B cell (primary cell): ENCODE measurements around the gene HIBADH. TPM values are rescaled to one million over a fixed set of nuclear protein-coding genes. Genes with fewer than 3 reads are reported as not detected.

Experiments
- ATAC-seq: fragments of 200-7000 bp; cut with Tn5 transposase; one replicate; pipeline ENCODE4 v1.10.0; 2021; ENCODE audit warnings: low read depth, mild to moderate bottlenecking, moderate number of reproducible peaks, moderate library complexity
- CTCF ChIA-PET: fragments of 350-600 bp; sonication (Branson Sonifier 250); formaldehyde crosslinking; loops from one replicate; lab custom pipeline; 2021; ENCODE audit warnings: antibody characterized with exemption, inconsistent platforms; lab: Charles Lee
- POLR2A ChIA-PET: fragments of 350-600 bp; sonication (Branson Sonifier 250); formaldehyde crosslinking; loops from one replicate; lab custom pipeline; 2021; ENCODE audit warnings: antibody characterized with exemption; lab: Charles Lee
- DNase-seq: peaks from one replicate; pipeline ENCODE4 v3.0.0; 2013
- H2AFZ ChIP-seq: 2 replicates; pipeline ENCODE4 v1.6.1; 2012; ENCODE audit warnings: mild to moderate bottlenecking, low read depth, low read length; ENCODE audit not compliant: insufficient read depth, poor library complexity, severe bottlenecking
- H3K27ac ChIP-seq, 2 donors: 1 replicate in 1 of 2; 2 replicates in 1 of 2; pipeline ENCODE4 v1.5.1; 2012 to 2013; ENCODE audit warnings: low read length in 2 of 2, mild to moderate bottlenecking in 2 of 2, moderate library complexity in 1 of 2
- H3K27me3 ChIP-seq, 4 experiments: fragments of 200-600 bp in 1 of 4; sonication (generic) in 1 of 4; replicated peaks in 1 of 4; 1 replicate in 2 of 4; 2 replicates in 2 of 4; pipeline versions ENCODE4 v1.6.1 to v1.7.0; 2013 to 2016; ENCODE audit warnings: low read length in 3 of 4, mild to moderate bottlenecking in 2 of 4, mixed read lengths in 1 of 4, moderate library complexity in 1 of 4; ENCODE audit not compliant: insufficient read depth in 4 of 4, control insufficient read depth in 3 of 4; ENCODE audit errors: control extremely low read depth in 1 of 4
- H3K36me3 ChIP-seq, 2 experiments: replicated peaks in 1 of 2; 1 replicate in 1 of 2; 2 replicates in 1 of 2; pipeline versions ENCODE4 v1.6.1 to v1.7.1; 2013; ENCODE audit warnings: low read length in 1 of 2; ENCODE audit not compliant: insufficient read depth in 2 of 2, control insufficient read depth in 1 of 2; ENCODE audit errors: control extremely low read depth in 1 of 2, extremely low read depth in 1 of 2
- H3K4me1 ChIP-seq, 2 donors: fragments of 200-600 bp in 1 of 2; sonication (generic) in 1 of 2; 1 replicate in 1 of 2; 2 replicates in 1 of 2; pipeline versions ENCODE4 v1.5.1 to v1.6.1; 2013 to 2017; ENCODE audit warnings: low read length in 2 of 2; ENCODE audit not compliant: control insufficient read depth in 2 of 2, insufficient read depth in 2 of 2
- H3K4me2 ChIP-seq: replicated peaks from 2 replicates; pipeline ENCODE3; 2012; ENCODE audit warnings: mild to moderate bottlenecking, low read depth, low read length; ENCODE audit not compliant: poor library complexity, severe bottlenecking
- H3K4me3 ChIP-seq, 5 experiments: fragments of 200-600 bp in 1 of 5; sonication (generic) in 1 of 5; 1 replicate in 3 of 5; 2 replicates in 2 of 5; pipeline versions ENCODE4 v1.5.1 to v1.7.0; 2011 to 2016; ENCODE audit warnings: low read length in 4 of 5, mild to moderate bottlenecking in 4 of 5, low read depth in 2 of 5, control low read depth in 1 of 5, moderate library complexity in 1 of 5; ENCODE audit not compliant: insufficient read depth in 1 of 5; ENCODE audit errors: control extremely low read depth in 1 of 5, extremely low read depth in 1 of 5
- H3K79me2 ChIP-seq: fragments of 200-600 bp; sonication (generic); one replicate; pipeline ENCODE4 v1.6.0; 2016; ENCODE audit warnings: low read length; ENCODE audit not compliant: control insufficient read depth, insufficient read depth
- H3K9ac ChIP-seq: fragments of 200-600 bp; sonication (generic); 2 replicates; pipeline ENCODE4 v1.6.1; 2017; ENCODE audit warnings: mild to moderate bottlenecking, low read length, moderate library complexity
- H3K9me3 ChIP-seq, 3 donors: one replicate each; pipeline versions ENCODE4 v1.6.1 to v1.7.1; 2013; ENCODE audit warnings: low read length in 2 of 3; ENCODE audit not compliant: control insufficient read depth in 2 of 3, insufficient read depth in 1 of 3; ENCODE audit errors: control extremely low read depth in 1 of 3
- H4K20me1 ChIP-seq: 2 replicates; pipeline ENCODE4 v1.6.0; 2012; ENCODE audit warnings: mild to moderate bottlenecking, low read length; ENCODE audit not compliant: insufficient read depth, control insufficient read depth, poor library complexity, severe bottlenecking
- H3K27ac Mint-ChIP-seq: one replicate; pipeline ENCODE4 v1.8.0; 2021; ENCODE audit warnings: mixed read lengths
- H3K27me3 Mint-ChIP-seq: one replicate; pipeline ENCODE4 v1.8.0; 2021; ENCODE audit warnings: mixed read lengths
- H3K4me1 Mint-ChIP-seq: one replicate; pipeline ENCODE4 v1.8.0; 2021; ENCODE audit warnings: mixed read lengths
- H3K4me3 Mint-ChIP-seq: one replicate; pipeline ENCODE4 v1.8.0; 2021; ENCODE audit warnings: mixed read lengths
- H3K9me3 Mint-ChIP-seq: one replicate; pipeline ENCODE4 v1.8.0; 2022; ENCODE audit warnings: mixed read lengths; ENCODE audit not compliant: insufficient read depth
- EZH2 ChIP-seq: IDR thresholded peaks from 2 replicates; pipeline ENCODE4 v1.6.1; 2012; ENCODE audit warnings: borderline replicate concordance, low read depth, mild to moderate bottlenecking, moderate library complexity, low read length; ENCODE audit not compliant: insufficient read depth, poor library complexity, severe bottlenecking
- WGBS: methylation state at CpG from one replicate; pipeline ENCODE4 v1.1.5; 2013; ENCODE audit warnings: missing lambda C conversion rate; ENCODE audit not compliant: insufficient coverage; 5-methylcytosine and 5-hydroxymethylcytosine counted together
- intact Hi-C: fragments of 100-400 bp; cut with micrococcal nuclease; formaldehyde crosslinking; loops from one replicate; pipeline ENCODE4 v1.10.0; 2022
- polyA plus RNA-seq: library from polyadenylated mRNA; depleted of rRNA; stranded (reverse); fragments of >200 nt; gene quantifications from 2 replicates; pipeline ENCODE4 v1.2.3, GENCODE V29; 2012
- total RNA-seq, 2 donors: library from RNA; stranded (reverse); fragments of 120-200 nt in 1 of 2; gene quantifications; 1 replicate in 1 of 2; 2 replicates in 1 of 2; pipeline versions ENCODE4 v1.2.3 to v1.2.4, GENCODE V29; 2013 to 2022
- TF ChIP-seq, protein P1 (sequence below): fragments of 200-600 bp; IDR thresholded peaks from one replicate; pipeline ENCODE4 v1.8.0; 2022; ENCODE audit warnings: antibody characterized with exemption, mild to moderate bottlenecking

Gene HIBADH
- total and polyA plus RNA-seq, 2 donors (not counting 1 experiment from before 2014, with no cell fraction given): 6.9 to 14.1 TPM

DNA sequence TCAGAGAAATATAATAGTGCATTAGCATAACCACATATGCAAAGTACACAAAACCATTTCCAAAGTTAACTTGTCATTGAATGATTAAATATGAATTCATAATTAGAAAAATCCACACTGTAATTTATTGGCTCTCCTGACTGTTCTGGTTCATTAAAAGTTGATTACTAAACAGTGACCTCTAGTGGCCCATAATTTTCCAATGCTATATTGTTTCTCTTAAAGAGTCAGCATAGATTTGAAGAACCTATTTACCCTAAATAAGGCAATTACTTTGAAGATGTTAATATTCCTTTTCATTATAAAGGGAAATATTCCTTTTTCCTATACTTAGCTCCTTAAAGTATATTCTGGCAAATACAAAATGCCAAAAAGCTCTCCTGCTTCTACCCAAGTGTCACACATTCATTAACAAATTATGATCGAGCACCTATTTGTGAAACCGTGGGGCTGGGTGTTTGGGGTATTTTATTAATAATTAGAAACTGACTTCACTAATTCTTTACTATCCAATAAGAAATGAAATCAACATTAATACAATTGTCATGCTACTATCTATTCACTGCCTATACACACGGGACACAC, 86.2 kb downstream of the HIBADH start:
- TF ChIP-seq, protein P1, sequence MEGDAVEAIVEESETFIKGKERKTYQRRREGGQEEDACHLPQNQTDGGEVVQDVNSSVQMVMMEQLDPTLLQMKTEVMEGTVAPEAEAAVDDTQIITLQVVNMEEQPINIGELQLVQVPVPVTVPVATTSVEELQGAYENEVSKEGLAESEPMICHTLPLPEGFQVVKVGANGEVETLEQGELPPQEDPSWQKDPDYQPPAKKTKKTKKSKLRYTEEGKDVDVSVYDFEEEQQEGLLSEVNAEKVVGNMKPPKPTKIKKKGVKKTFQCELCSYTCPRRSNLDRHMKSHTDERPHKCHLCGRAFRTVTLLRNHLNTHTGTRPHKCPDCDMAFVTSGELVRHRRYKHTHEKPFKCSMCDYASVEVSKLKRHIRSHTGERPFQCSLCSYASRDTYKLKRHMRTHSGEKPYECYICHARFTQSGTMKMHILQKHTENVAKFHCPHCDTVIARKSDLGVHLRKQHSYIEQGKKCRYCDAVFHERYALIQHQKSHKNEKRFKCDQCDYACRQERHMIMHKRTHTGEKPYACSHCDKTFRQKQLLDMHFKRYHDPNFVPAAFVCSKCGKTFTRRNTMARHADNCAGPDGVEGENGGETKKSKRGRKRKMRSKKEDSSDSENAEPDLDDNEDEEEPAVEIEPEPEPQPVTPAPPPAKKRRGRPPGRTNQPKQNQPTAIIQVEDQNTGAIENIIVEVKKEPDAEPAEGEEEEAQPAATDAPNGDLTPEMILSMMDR: peak; percentile 73
- TF ChIP-seq EZH2: no peak
- no peaks in the 10 kb centered on the region for H3K9me3 Mint-ChIP-seq
- H3K4me1 ChIP-seq: no peaks in the 10 kb centered on the region
- no CpG with 5 or more reads among the region's 3 CpGs for WGBS
- intact Hi-C loops: loop anchor here (1.0 to 5.0 kb wide), 2 partner anchors 364 to 380 kb away; no protein-coding TSS in a partner anchor
- H3K36me3 ChIP-seq: no peaks in the 10 kb centered on the region
- CTCF ChIA-PET: interaction anchor here (0.7 to 2.3 kb wide), 13 partner anchors 11 to 529 kb away, joined by 3 to 12 read pairs (median 3); no protein-coding TSS in a partner anchor
- no peaks in the 10 kb centered on the region for H3K9me3 ChIP-seq
- POLR2A ChIA-PET: no interaction called here
- H3K27ac Mint-ChIP-seq: no peak overlapping the region
- H3K27me3 Mint-ChIP-seq: no peaks in the 10 kb centered on the region
- no peaks in the 10 kb centered on the region for H3K4me1 Mint-ChIP-seq
- DNase-seq: peak; percentile 46
- no peak overlapping the region for H3K4me3 Mint-ChIP-seq
- no peak overlapping the region for H2AFZ ChIP-seq
- H3K27me3 ChIP-seq: no peaks in the 10 kb centered on the region
- no peak for ATAC-seq
- H3K4me2 ChIP-seq: no peak overlapping the region
- no peaks in the 10 kb centered on the region for H3K79me2 ChIP-seq
- H3K4me3 ChIP-seq: no peak overlapping the region
- no peak overlapping the region for H3K9ac ChIP-seq
- H4K20me1 ChIP-seq: no peaks in the 10 kb centered on the region
- no peak overlapping the region for H3K27ac ChIP-seq

GRCh38 chr7:27575613-27576012, 87.1 kb downstream of the HIBADH start:
- Histone ChIP-seq H3K79me2 (no peaks in the 10 kb centered on the region), H2AFZ (no peak overlapping the region), H3K9me3 (no peaks in the 10 kb centered on the region), H3K4me3 (no peak overlapping the region), H3K9ac (no peak overlapping the region), H3K27ac (no peak overlapping the region), H3K36me3 (no peaks in the 10 kb centered on the region), H3K4me1 (no peaks in the 10 kb centered on the region), H3K27me3 (no peaks in the 10 kb centered on the region), H3K4me2 (no peak overlapping the region), H4K20me1 (no peaks in the 10 kb centered on the region)
- ChIA-PET POLR2A (no interaction called here), CTCF (interaction anchor here (0.8 to 1.2 kb wide), 2 partner anchors 11 to 26 kb away, joined by 3 read pairs; no protein-coding TSS in a partner anchor)
- no peaks in the 10 kb centered on the region for H3K4me1 Mint-ChIP-seq
- 73% methylated on average over 3 of the region's 3 CpGs for WGBS
- no peaks in the 10 kb centered on the region for H3K9me3 Mint-ChIP-seq
- no peak overlapping the region for H3K4me3 Mint-ChIP-seq
- no peak for TF ChIP-seq EZH2
- TF ChIP-seq, protein P1: no peak
- H3K27ac Mint-ChIP-seq: no peak overlapping the region
- H3K27me3 Mint-ChIP-seq: no peaks in the 10 kb centered on the region
- DNase-seq: no peak
- ATAC-seq: no peak
- intact Hi-C loops: loop anchor here (1.0 to 5.0 kb wide), 2 partner anchors 363 to 379 kb away; no protein-coding TSS in a partner anchor
